ENCODE measurements around the gene CRAMP1.

CRAMP1 gene

GRCh38 chr16:1631931-1632637, 19.9 kb downstream of the CRAMP1 start:
- no peak for TF ChIP-seq CTCF (IDR thresholded peaks at IDR 0.05; ENCODE audit: control insufficient read depth, extremely low read depth, insufficient read depth)
- H3K4me3 ChIP-seq (ENCODE audit: low read depth, low read length) = no peak overlapping the region
- no peak for DNase-seq (ENCODE audit: low read depth)

GRCh38 chr16:1632638-1632970, 20.4 kb downstream of the CRAMP1 start:
- DNase-seq (ENCODE audit: low read depth) = no peak
- H3K4me3 ChIP-seq (ENCODE audit: low read depth, low read length) = no peak overlapping the region
- no peak for TF ChIP-seq CTCF (IDR thresholded peaks at IDR 0.05; ENCODE audit: control insufficient read depth, extremely low read depth, insufficient read depth)

- DNase-seq (ENCODE audit: low read depth) = no peak
- no peak for TF ChIP-seq CTCF (IDR thresholded peaks at IDR 0.05; ENCODE audit: control insufficient read depth, extremely low read depth, insufficient read depth)
- no peak overlapping the region for H3K4me3 ChIP-seq (ENCODE audit: low read depth, low read length)
Measured at GRCh38 chr16:1633310-1633709, 21.1 kb downstream of the CRAMP1 start.

GRCh38 chr16:1634541-1634940, 22.4 kb downstream of the CRAMP1 start:
- DNase-seq (ENCODE audit: low read depth) = no peak
- H3K4me3 ChIP-seq (ENCODE audit: low read depth, low read length) = no peak overlapping the region
- no peak for TF ChIP-seq CTCF (IDR thresholded peaks at IDR 0.05; ENCODE audit: control insufficient read depth, extremely low read depth, insufficient read depth)

GRCh38 chr16:1635070-1635469, 22.9 kb downstream of the CRAMP1 start:
- no peak overlapping the region for H3K4me3 ChIP-seq (ENCODE audit: low read depth, low read length)
- TF ChIP-seq CTCF (IDR thresholded peaks at IDR 0.05; ENCODE audit: control insufficient read depth, extremely low read depth, insufficient read depth) = no peak
- no peak for DNase-seq (ENCODE audit: low read depth)

- no peak for TF ChIP-seq CTCF (IDR thresholded peaks at IDR 0.05; ENCODE audit: control insufficient read depth, extremely low read depth, insufficient read depth)
- no peak for DNase-seq (ENCODE audit: low read depth)
- no peak overlapping the region for H3K4me3 ChIP-seq (ENCODE audit: low read depth, low read length)
Measured at GRCh38 chr16:1637526-1637925, 25.4 kb downstream of the CRAMP1 start.

- DNase-seq (ENCODE audit: low read depth) = no peak
- no peak overlapping the region for H3K4me3 ChIP-seq (ENCODE audit: low read depth, low read length)
- TF ChIP-seq CTCF (IDR thresholded peaks at IDR 0.05; ENCODE audit: control insufficient read depth, extremely low read depth, insufficient read depth) = no peak
Measured at GRCh38 chr16:1638757-1639156, 26.6 kb downstream of the CRAMP1 start.

All from LNCaP clone FGC (cell line).